Subcutaneous adipose tissue (tissue), 4 donors: ENCODE data around the gene DNPH1. TPM values are rescaled to one million over a fixed set of nuclear protein-coding genes. Genes with fewer than 3 reads are reported as not detected.

ENCODE experiments used
- total RNA-seq, 4 donors: library from RNA; depleted of rRNA; stranded (reverse); fragments of >200 nt; gene quantifications; one replicate each; pipeline ENCODE4 v1.1.0, GENCODE V29; 2016
- TF ChIP-seq, protein P1 (sequence below): fragments of 450-650 bp; IDR thresholded peaks from one replicate; pipeline ENCODE4 v1.5.1; 2016; ENCODE audit warnings: low read depth, mild to moderate bottlenecking, control low read depth, antibody characterized with exemption, moderate library complexity

Gene DNPH1
- total RNA-seq, 4 donors from 2014 or later: 29.8 to 72.9 (median 50.8) TPM

- TF ChIP-seq, protein P1, sequence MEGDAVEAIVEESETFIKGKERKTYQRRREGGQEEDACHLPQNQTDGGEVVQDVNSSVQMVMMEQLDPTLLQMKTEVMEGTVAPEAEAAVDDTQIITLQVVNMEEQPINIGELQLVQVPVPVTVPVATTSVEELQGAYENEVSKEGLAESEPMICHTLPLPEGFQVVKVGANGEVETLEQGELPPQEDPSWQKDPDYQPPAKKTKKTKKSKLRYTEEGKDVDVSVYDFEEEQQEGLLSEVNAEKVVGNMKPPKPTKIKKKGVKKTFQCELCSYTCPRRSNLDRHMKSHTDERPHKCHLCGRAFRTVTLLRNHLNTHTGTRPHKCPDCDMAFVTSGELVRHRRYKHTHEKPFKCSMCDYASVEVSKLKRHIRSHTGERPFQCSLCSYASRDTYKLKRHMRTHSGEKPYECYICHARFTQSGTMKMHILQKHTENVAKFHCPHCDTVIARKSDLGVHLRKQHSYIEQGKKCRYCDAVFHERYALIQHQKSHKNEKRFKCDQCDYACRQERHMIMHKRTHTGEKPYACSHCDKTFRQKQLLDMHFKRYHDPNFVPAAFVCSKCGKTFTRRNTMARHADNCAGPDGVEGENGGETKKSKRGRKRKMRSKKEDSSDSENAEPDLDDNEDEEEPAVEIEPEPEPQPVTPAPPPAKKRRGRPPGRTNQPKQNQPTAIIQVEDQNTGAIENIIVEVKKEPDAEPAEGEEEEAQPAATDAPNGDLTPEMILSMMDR: no peak
Observed at GRCh38 chr6:43203718-43204095, 25.6 kb downstream of the DNPH1 start.

DNA sequence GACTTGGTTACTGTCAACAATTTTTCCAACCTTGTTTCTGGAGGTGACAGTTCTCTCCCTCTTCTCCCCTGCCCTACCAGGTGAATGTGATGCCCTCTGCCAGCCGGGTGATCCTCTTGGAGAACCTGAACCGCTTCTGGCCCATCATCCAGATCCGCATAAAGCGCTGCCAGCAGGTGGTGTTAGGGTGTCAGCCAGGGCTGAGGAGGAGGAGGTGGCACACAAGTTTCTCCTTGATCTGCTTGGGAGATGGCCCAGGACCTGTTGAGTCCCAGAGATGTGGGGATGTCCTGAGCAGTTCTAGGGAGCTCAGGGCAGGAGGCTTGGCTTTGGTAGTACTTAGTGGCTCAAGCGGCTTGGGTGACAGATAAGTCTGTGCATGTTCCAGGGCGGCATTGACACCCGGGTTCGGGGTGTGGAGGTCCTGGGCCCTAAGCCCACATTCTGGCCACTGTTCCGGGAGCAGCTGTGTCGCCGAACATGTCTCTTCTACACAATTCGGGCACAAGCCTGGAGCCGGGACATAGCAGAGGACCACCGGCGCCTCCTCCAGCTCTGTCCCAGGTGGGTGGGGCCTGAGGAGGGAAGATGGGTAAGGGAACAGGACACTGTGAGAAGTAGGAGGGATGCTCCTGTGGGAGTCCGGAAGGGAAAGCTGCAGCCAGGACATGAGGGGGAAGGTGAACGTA, 26.1 kb downstream of the DNPH1 start:
- TF ChIP-seq, protein P1: no peak

DNA sequence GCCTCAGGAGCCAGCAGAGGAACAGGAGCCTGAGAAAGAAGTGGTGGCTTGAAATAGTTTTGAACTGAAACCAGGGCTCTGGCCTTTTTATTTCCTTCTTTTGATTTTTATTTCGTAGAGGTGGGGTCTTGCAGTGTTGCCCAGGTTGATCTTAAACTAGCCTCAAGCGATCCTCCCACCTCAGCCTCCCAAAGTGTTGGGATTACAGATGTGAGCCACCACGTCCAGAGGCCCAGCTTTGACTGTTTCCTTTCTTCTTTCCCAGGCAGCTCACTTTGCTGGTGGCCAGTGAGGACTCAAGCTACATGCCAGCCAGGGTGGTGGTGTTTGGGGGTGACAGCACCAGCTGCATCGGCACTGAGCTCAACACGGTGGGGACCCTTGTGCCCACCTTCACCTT, 26.8 kb downstream of the DNPH1 start:
- TF ChIP-seq, protein P1: no peak

GRCh38 chr6:43200541-43200940, 28.7 kb downstream of the DNPH1 start:
- TF ChIP-seq, protein P1: no peak

GRCh38 chr6:43199912-43200311, 29.4 kb downstream of the DNPH1 start:
- TF ChIP-seq, protein P1: no peak

DNA sequence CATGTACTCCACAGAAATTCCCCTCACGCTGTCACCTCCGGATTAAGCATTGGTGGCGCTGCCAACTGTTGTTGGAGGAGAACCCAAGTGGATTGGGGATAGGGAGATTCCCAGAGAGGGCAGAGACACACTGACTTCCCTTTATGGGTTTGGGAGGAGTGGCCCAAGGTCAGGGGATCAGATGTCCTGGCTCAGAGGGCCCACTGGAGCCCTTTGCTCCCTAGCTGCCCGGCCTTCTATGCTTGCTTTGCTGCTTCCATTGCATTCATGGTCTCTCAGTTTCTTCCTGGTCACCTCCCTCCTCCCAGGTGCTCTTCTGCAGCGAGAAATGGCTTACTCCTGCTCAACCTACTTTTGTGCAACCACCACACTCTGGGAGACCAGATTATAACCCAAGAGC, 32.9 kb downstream of the DNPH1 start:
- TF ChIP-seq, protein P1: no peak

DNA sequence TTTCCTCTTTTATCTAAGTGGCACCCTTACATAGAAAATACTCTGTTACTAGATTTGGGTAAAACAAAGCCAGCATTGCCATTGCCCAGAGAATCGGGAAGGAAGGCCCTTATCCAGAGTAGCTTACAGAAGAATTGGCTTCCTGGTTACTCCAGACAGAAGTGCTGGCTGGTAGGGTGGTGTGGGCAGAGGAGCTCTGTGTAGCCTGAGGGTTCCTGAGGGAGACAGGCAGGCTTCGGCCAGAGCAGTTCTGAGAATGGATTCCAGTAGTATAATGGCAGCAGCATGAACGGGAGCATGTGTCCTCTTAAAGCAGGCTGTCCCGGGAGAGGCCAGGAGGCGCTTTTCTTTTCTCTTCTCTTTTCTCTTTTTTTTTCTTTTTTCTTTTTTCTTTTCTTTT, 35.4 kb downstream of the DNPH1 start:
- TF ChIP-seq, protein P1: no peak
